ENCODE data around the gene TLCD2. TPM values are rescaled to one million over a fixed set of nuclear protein-coding genes. Genes with fewer than 3 reads are reported as not detected.

TLCD2 gene
- total RNA-seq, 3 donors from 2014 or later, result 3.7 to 10.9 (median 6.9) TPM

DNA sequence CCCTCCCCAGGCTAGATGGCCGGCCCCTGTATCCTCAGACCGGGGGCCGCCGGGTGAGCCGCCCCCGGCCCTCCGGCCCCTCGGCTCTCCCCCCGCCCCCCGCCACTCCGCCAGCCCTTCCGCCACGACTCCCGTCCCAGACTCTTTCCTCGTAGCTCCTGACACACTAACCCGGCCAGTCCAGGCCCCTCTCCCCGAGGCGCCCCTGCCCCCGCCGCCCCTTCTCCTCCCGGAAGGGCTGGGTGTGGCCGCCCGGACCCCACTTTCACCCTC is 5.6 kb upstream of the TLCD2 start:
- intact Hi-C loops (cut with DNase I; ENCODE audit: low total_unique reads), result loop anchor here (1.0 kb wide), 1 partner anchor 41 kb away; no protein-coding TSS in a partner anchor
- no peaks in the 10 kb centered on the region for H3K36me3 ChIP-seq
- peak overlapping the region; percentile 87 to 100 (median 96) for H3K4me3 ChIP-seq
- TF ChIP-seq, protein P1, sequence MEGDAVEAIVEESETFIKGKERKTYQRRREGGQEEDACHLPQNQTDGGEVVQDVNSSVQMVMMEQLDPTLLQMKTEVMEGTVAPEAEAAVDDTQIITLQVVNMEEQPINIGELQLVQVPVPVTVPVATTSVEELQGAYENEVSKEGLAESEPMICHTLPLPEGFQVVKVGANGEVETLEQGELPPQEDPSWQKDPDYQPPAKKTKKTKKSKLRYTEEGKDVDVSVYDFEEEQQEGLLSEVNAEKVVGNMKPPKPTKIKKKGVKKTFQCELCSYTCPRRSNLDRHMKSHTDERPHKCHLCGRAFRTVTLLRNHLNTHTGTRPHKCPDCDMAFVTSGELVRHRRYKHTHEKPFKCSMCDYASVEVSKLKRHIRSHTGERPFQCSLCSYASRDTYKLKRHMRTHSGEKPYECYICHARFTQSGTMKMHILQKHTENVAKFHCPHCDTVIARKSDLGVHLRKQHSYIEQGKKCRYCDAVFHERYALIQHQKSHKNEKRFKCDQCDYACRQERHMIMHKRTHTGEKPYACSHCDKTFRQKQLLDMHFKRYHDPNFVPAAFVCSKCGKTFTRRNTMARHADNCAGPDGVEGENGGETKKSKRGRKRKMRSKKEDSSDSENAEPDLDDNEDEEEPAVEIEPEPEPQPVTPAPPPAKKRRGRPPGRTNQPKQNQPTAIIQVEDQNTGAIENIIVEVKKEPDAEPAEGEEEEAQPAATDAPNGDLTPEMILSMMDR (IDR thresholded peaks at IDR 0.05), result no peak
- no peak for TF ChIP-seq POLR2A (IDR thresholded peaks at IDR 0.05)
- no peak for TF ChIP-seq POLR2AphosphoS5 (IDR thresholded peaks at IDR 0.05)
- H3K27ac ChIP-seq, result peak overlapping the region; percentile 98 to 100
- H3K9me3 ChIP-seq, result no peaks in the 10 kb centered on the region
- peaks cover 11 to 16% of the 10 kb centered on the region in 2 donors for H3K4me1 ChIP-seq
- H3K27me3 ChIP-seq, result no peaks in the 10 kb centered on the region
- no peak for DNase-seq (ENCODE audit: low spot score in 2 of 2)

DNA sequence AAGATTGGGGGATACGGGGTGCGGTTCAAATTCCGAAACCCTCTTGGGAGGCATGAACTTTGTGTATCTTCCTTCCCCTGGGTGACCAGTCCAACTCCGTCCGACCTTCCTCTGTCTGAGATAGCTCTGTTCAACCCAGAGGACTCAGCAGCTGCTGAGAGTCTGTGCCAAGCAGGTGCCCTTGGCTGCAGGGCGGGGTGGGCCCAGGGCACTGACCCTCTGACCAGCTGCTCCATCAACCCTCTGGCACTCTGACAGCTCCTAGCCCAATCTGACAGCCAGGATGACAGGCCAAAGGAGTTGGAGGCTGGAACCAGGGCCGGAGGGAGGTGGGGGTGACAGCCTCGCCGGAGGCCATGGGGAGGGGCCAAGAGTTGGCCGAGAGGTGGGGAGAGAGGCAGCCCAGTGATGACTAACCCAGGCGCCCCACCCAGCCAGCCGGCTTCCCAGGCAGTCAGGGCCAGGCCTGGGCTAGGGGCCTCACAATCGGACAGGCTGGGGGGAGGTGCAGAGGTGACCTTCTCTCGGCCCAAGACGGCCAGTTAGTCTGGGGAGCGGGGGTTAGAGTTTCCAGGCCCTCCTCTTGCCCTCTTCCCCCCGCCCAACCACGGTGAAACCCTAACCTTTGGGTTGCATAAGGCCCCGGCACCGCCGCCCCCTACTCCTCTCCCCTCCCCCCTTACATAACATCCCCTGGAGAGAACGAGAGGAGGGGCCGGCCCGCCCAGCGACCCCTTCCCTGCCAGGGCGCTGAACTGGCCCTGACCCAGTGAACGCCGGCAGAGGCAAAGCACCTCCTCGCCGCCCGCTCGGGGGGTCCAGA is 5.0 kb upstream of the TLCD2 start:
- Histone ChIP-seq H3K27me3 (no peaks in the 10 kb centered on the region), H3K4me3 (peak overlapping the region; percentile 87 to 100 (median 96)), H3K27ac (peak overlapping the region; percentile 98 to 100), H3K36me3 (no peaks in the 10 kb centered on the region), H3K4me1 (peaks cover 11 to 14% of the 10 kb centered on the region in 2 donors), H3K9me3 (no peaks in the 10 kb centered on the region)
- TF ChIP-seq POLR2AphosphoS5 (IDR thresholded peaks at IDR 0.05) (peak in 2 of 3 donors; percentile 72 to 84), POLR2A (IDR thresholded peaks at IDR 0.05) (no peak)
- TF ChIP-seq, protein P1 (IDR thresholded peaks at IDR 0.05), result no peak
- intact Hi-C loops (cut with DNase I; ENCODE audit: low total_unique reads), result no loop called here
- peak; percentile 77 to 79 for DNase-seq (ENCODE audit: low spot score in 2 of 2)

DNA sequence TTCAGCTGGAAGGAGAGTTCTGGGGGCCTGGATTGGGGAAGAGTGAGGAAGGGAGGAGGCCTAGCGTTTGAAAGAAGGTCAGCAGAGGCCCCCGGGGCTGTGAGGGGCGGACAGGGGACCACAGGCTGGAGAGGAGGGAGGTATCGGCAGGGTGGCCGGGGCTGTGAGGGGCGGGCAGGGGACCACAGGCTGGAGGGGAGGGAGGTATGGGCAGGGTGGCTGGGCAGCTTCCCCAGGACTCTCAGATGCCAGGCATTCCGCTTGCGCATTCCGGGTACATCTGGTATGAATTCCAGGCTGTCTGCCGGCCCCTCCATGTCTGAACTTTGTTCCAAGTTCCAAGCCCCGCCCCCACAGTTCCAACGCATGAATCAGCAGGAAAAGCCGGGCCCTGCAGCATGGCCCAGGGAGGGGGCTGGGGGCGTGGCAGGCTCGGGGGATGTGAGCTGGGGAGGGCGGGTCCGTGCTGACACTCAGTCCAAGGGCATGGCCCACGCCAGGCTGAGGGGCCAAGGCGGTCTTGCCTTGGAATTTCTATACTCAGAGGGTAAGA is 4.3 kb upstream of the TLCD2 start:
- Histone ChIP-seq H3K27me3 (no peaks in the 10 kb centered on the region), H3K4me1 (peaks cover 11 to 14% of the 10 kb centered on the region in 2 donors)
- DNase-seq (ENCODE audit: low spot score in 2 of 2), result peak; percentile 93 to 96

DNA sequence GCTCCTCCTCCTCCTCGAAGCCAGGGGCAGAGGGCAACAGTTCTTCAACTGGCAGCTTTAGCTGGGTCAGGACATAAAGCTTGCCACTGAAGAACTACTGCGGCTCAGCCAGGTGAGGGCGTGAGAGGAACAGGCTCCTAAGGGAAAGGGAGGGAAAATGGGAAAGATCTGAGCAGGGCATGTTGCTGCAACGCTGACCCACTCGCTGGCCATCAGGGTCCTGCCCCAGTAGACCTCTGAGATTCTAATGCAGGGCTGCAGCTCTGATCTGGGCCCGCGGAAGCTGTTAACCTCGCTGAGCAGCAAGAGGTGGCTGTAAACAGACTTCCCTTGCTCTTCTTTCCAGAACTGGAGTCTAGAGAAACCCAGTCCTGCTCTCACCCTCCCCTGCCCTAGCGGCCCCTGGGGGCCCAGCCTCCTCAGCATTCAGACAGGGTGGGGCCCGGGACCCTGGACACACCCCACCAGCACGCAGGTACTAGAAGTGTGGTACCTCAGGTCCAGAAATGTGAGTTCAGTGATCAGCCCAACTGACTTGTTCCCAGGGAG is 3.8 kb upstream of the TLCD2 start:
- DNase-seq (ENCODE audit: low spot score in 2 of 2), result no peak
- Histone ChIP-seq H3K9me3 (no peaks in the 10 kb centered on the region), H3K4me1 (peaks cover 11 to 14% of the 10 kb centered on the region in 2 donors), H3K36me3 (no peaks in the 10 kb centered on the region), H3K4me3 (peak overlapping the region; percentile 87 to 100 (median 96)), H3K27ac (peak overlapping the region; percentile 98 to 100), H3K27me3 (no peaks in the 10 kb centered on the region)
- TF ChIP-seq POLR2A (IDR thresholded peaks at IDR 0.05), result no peak
- TF ChIP-seq POLR2AphosphoS5 (IDR thresholded peaks at IDR 0.05), result no peak
- TF ChIP-seq, protein P1 (IDR thresholded peaks at IDR 0.05), result peak in 2 of 3 donors; percentile 38 to 67
- intact Hi-C loops (cut with DNase I; ENCODE audit: low total_unique reads), result no loop called here

More for the DNA sequence above, 4.3 kb upstream of the TLCD2 start:
- peak overlapping the region; percentile 98 to 100 for H3K27ac ChIP-seq
- intact Hi-C loops (cut with DNase I; ENCODE audit: low total_unique reads), result no loop called here
- no peaks in the 10 kb centered on the region for H3K36me3 ChIP-seq
- H3K9me3 ChIP-seq, result no peaks in the 10 kb centered on the region
- TF ChIP-seq, protein P1 (IDR thresholded peaks at IDR 0.05), result no peak
- peak in 2 of 3 donors; percentile 8 to 21 for TF ChIP-seq POLR2AphosphoS5 (IDR thresholded peaks at IDR 0.05)
- no peak for TF ChIP-seq POLR2A (IDR thresholded peaks at IDR 0.05)
- H3K4me3 ChIP-seq, result peak overlapping the region; percentile 87 to 100 (median 96)

Measured in breast epithelium (tissue), 4 donors.